ENCODE measurements around the gene SOAT2. TPM values are rescaled to one million over a fixed set of nuclear protein-coding genes. Genes with fewer than 3 reads are reported as not detected.

SOAT2 gene
- total RNA-seq, 1 experiment from 2014 or later: not detected

GRCh38 chr12:53067074-53067992, 36.0 kb upstream of the SOAT2 start:
- BruUV-seq (replicated peaks): no TSS peak

More at GRCh38 chr12:53067074-53067992, 36.0 kb upstream of the SOAT2 start:
- Histone ChIP-seq H3K9me3 (ENCODE audit: control insufficient read depth, insufficient read depth, low read depth, low read length) (no peaks in the 10 kb centered on the region), H3K27me3 (ENCODE audit: control insufficient read depth, insufficient read depth, low read length) (no peaks in the 10 kb centered on the region), H3K36me3 (ENCODE audit: control insufficient read depth, insufficient read depth, low read length) (no peaks in the 10 kb centered on the region; the same call in 1 of the 2 replicates), H3K4me1 (ENCODE audit: control insufficient read depth, insufficient read depth, low read length) (no peaks in the 10 kb centered on the region; the same call in 1 of the 2 replicates), H3K4me3 (ENCODE audit: low read depth in 2 of 2, low read length in 2 of 2) (no peak overlapping the region), H3K27ac (ENCODE audit: low read length) (no peak overlapping the region)
- in situ Hi-C loops (cut with HindIII; ENCODE audit: low pct_unique_long_range_greater_than_20kb, low sequenced_read_pairs): no loop called here
- TF ChIP-seq SIN3A (IDR thresholded peaks at IDR 0.05; ENCODE audit: borderline replicate concordance, insufficient read depth, low read depth, low read length) (no peak), POLR2AphosphoS5 (IDR thresholded peaks at IDR 0.05; ENCODE audit: low read depth, low read length) (no peak), CTCF (IDR thresholded peaks at IDR 0.05) (no peak), REST (IDR thresholded peaks at IDR 0.05; ENCODE audit: insufficient read depth in 1 of 2, low read depth in 2 of 2, low read length in 1 of 2) (no peak)
- ATAC-seq (no peak), DNase-seq (ENCODE audit: low read depth, low spot score) (no peak)
- intact Hi-C loops (cut with micrococcal nuclease; ENCODE audit: unreplicated experiment): loop anchor here (10.0 kb wide), 1 partner anchor 87 kb away; no protein-coding TSS in a partner anchor
- ChIA-PET CTCF (interaction anchor here (0.5 to 2.6 kb wide), 4 partner anchors 9 to 33 kb away, joined by 3 to 43 read pairs (median 4); no protein-coding TSS in a partner anchor), POLR2A (interaction anchor here (0.6 kb wide), 1 partner anchor 114 kb away, joined by 7 read pairs; no protein-coding TSS in a partner anchor)

Measured in Panc1 (cell line).